GM13977 (cell line): ENCODE results near the gene NDUFC2.

Experiments used
- DNase-seq: peaks from one replicate; pipeline ENCODE4 v3.0.0; 2012; ENCODE audit warnings: low spot score
- CTCF ChIP-seq: IDR thresholded peaks from 2 replicates; pipeline ENCODE4 v1.5.1; 2012; ENCODE audit warnings: mild to moderate bottlenecking, control low read depth; ENCODE audit not compliant: insufficient read depth; ENCODE audit errors: extremely low read depth, missing control alignments
- in situ Hi-C: fragments of 300-500 bp; cut with MboI; formaldehyde crosslinking; loops from one replicate; pipeline ENCODE4 v1.12.0; 2022; ENCODE audit warnings: low sequenced_read_pairs, low pct_unique_long_range_greater_than_20kb, mixed read lengths, inconsistent platforms; ENCODE audit not compliant: unreplicated experiment

The NDUFC2 gene

DNA sequence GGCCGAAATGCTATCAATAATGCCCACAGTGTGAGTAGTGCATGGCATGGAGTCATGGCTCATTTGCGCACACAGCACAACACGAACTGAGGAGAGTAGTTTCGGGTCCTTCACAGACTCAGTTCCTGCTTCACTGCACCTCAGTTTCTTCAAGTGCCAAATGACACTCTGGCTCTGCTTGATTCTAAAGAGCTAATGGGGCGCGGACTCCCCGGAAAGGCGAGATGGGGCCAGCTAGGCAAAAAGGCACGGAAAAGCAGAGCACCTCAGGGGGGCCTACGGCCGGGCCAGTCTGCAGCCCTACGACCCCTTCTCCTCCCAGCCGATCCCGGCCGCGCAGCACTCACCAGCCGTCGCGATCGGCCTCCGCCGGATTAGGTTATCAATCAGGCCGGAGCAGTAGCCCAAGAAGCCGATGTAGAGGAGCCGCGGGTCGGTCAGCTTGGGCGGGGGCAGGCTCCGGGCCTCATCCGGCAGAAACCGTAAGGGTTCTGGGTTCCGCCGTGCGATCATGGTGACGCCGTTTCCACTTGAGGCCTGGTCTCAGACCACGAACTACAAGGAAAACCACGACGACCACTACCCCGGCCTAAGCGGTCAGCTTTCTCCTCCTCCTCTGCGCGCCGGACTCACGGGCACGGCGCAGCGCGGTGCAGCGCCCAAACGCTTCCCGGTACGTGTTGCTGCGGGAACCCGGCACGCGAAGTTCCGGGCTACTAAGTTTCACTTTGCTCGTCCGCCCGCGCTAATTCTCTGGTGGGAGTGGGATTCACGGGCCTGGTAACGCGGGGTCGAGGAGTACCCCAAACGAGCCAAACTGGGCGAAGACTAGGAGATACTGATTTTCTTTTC lies at the start of gene NDUFC2:
Gene NDUFC2 (minus strand): TSS at position 631 of the 852 bp plus-strand sequence. CDS start 118 bp downstream, at position 513.
- peak; percentile 80 for DNase-seq
- in situ Hi-C loops: no loop called here
- TF ChIP-seq CTCF: no peak

GRCh38 chr11:78127403-78127802 lies 47.7 kb upstream of the NDUFC2 start:
- in situ Hi-C loops: no loop called here
- DNase-seq: no peak

DNA sequence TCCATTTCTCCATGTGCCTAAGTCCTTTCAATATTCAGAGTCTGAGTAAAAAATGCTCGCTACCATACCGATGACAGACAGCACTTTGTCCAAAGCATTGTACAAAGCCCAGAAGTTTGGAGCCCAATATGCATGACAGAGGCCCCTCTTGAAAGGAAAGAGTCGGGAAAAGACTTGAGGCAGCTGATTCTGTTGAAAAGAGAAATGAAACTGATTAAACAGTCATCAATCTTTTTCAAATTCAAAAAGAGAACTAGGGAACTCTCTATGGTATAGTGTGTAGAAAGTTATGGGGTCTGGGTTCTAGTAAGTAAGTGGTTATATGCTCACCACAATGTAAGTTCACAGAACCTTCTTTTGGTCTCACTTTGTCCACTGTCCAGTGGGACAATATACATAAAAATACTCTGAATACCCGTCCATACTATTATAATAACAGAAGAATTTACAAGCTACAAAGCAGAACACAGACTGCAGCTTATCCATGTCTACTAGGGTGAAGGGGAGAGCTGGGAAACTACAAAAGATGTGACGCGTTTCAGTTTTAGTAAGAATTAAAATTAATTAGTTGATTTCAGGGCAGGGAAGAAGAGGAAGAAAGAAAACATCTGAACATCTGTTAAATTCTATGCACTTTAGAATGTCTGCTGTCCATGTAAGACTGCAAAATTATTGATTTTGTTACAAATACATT lies 33.1 kb upstream of the NDUFC2 start:
- peak; percentile 24 for DNase-seq
- in situ Hi-C loops: no loop called here

More at GRCh38 chr11:78127403-78127802, 47.7 kb upstream of the NDUFC2 start:
- no peak for TF ChIP-seq CTCF

GRCh38 chr11:78111298-78111697 lies 31.6 kb upstream of the NDUFC2 start:
- DNase-seq: no peak
- no peak for TF ChIP-seq CTCF
- in situ Hi-C loops: no loop called here

More for the DNA sequence above, 33.1 kb upstream of the NDUFC2 start:
- TF ChIP-seq CTCF: no peak

GRCh38 chr11:78110830-78111229 lies 31.2 kb upstream of the NDUFC2 start:
- DNase-seq: no peak
- in situ Hi-C loops: no loop called here
- no peak for TF ChIP-seq CTCF

- no peak for DNase-seq
- in situ Hi-C loops: no loop called here
- TF ChIP-seq CTCF: no peak
Observed at GRCh38 chr11:78110351-78110750, 30.7 kb upstream of the NDUFC2 start.
